Endothelial cell (in vitro differentiated cells): ENCODE results near the gene TRPM1. TPM values are rescaled to one million over a fixed set of nuclear protein-coding genes. Genes with fewer than 3 reads are reported as not detected.

Experiments
- DNase-seq: peaks from one replicate; pipeline ENCODE4 v3.0.0; 2021; ENCODE audit warnings: low spot score
- H3K27ac Mint-ChIP-seq: one replicate; pipeline ENCODE4 v1.8.0; 2021; ENCODE audit warnings: mixed read lengths, inconsistent platforms; ENCODE audit not compliant: unreplicated experiment
- H3K27me3 Mint-ChIP-seq: one replicate; pipeline ENCODE4 v1.8.0; 2021; ENCODE audit warnings: mild to moderate bottlenecking, moderate library complexity, mixed read lengths, inconsistent platforms; ENCODE audit not compliant: unreplicated experiment
- H3K36me3 Mint-ChIP-seq: one replicate; pipeline ENCODE4 v1.8.0; 2021; ENCODE audit warnings: mild to moderate bottlenecking, low read depth, mixed read lengths, inconsistent platforms; ENCODE audit not compliant: unreplicated experiment
- H3K4me1 Mint-ChIP-seq: one replicate; pipeline ENCODE4 v1.8.0; 2021; ENCODE audit warnings: mild to moderate bottlenecking, mixed read lengths, inconsistent platforms; ENCODE audit not compliant: unreplicated experiment
- H3K4me3 Mint-ChIP-seq: one replicate; pipeline ENCODE4 v1.8.0; 2021; ENCODE audit warnings: mild to moderate bottlenecking, mixed read lengths, inconsistent platforms; ENCODE audit not compliant: unreplicated experiment
- H3K9me3 Mint-ChIP-seq: one replicate; pipeline ENCODE4 v1.8.0; 2021; ENCODE audit warnings: mixed read lengths, inconsistent platforms; ENCODE audit not compliant: unreplicated experiment
- total RNA-seq: library from RNA; stranded (reverse); fragmentation: NEBNext Ultra II Directional; extraction: Animal tissue kit (Norgen Biotek cat#: 25700); gene quantifications from one replicate; pipeline ENCODE4 v1.2.1, GENCODE V29; 2021; ENCODE audit not compliant: unreplicated experiment
- TF ChIP-seq, protein P1 (sequence below): fragments of 200-600 bp; sonication (generic); IDR thresholded peaks from one replicate; pipeline ENCODE4 v1.5.0; 2021; ENCODE audit warnings: antibody characterized with exemption; ENCODE audit not compliant: unreplicated experiment

TRPM1 gene
- total RNA-seq, 1 donor from 2014 or later: not detected

DNA sequence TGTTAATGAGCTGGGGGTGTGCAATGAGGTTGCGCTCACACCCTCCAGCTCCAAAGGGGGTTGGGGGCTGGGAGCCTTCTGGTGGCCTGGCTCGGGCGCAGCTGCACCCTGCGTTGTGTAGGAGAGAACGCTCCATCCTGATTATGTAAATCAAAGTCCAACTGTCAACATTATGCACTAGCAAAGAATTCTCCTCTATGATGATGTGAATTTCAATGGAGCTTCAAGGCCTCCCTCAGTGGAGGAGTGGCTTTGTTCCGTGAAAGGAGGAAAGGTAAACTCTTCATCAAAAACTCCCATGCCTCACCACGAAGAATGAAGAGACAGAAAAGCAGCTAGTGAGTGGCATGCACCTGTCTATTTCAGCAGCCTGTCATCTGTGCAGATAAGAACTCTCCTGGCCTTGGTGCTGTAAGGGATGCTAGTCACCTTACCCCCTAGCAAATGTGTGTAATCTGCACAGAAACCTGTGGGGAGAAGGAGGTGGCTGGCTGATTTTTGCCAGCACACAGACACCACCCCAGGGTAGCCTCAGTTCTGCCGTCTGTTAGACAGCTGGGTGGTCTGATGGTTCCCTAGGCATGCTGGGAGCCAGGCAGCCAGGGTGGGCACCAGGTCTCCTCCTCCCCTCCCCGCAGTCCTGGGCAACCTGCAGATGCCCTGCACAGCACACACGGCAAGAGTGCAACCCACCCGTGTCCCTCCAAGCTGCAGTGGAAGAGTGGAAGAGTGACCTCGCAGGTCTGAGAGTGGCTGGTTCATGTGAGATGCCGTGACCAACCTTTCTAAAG, 47.0 kb upstream of the TRPM1 start:
- TF ChIP-seq, protein P1, sequence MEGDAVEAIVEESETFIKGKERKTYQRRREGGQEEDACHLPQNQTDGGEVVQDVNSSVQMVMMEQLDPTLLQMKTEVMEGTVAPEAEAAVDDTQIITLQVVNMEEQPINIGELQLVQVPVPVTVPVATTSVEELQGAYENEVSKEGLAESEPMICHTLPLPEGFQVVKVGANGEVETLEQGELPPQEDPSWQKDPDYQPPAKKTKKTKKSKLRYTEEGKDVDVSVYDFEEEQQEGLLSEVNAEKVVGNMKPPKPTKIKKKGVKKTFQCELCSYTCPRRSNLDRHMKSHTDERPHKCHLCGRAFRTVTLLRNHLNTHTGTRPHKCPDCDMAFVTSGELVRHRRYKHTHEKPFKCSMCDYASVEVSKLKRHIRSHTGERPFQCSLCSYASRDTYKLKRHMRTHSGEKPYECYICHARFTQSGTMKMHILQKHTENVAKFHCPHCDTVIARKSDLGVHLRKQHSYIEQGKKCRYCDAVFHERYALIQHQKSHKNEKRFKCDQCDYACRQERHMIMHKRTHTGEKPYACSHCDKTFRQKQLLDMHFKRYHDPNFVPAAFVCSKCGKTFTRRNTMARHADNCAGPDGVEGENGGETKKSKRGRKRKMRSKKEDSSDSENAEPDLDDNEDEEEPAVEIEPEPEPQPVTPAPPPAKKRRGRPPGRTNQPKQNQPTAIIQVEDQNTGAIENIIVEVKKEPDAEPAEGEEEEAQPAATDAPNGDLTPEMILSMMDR: no peak
- Mint-ChIP-seq H3K27ac (no peak overlapping the region), H3K4me3 (no peak overlapping the region), H3K36me3 (no peaks in the 10 kb centered on the region), H3K4me1 (no peaks in the 10 kb centered on the region), H3K9me3 (no peaks in the 10 kb centered on the region), H3K27me3 (peaks cover 4% of the 10 kb centered on the region)
- no peak for DNase-seq

DNA sequence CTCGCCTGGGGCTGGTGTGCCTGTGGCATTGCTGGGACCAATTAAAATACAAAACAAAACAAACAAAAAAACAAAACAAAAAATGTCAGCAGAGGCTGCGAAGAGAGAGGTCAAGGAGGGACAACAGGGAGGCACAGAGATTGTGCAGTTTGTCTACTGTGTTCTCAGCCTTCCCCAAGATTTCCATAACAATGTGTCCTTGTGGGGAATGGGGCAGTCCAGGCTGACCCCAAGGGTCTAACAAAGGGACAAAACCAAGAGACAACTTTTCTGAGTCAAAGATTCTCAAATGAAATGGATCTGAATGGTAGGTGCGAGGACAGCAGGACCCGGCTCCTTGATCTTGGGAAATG, 46.4 kb upstream of the TRPM1 start:
- no peak overlapping the region for H3K4me3 Mint-ChIP-seq
- H3K4me1 Mint-ChIP-seq: no peaks in the 10 kb centered on the region
- no peaks in the 10 kb centered on the region for H3K36me3 Mint-ChIP-seq
- no peak overlapping the region for H3K27ac Mint-ChIP-seq
- peaks cover 5% of the 10 kb centered on the region for H3K27me3 Mint-ChIP-seq
- DNase-seq: no peak
- H3K9me3 Mint-ChIP-seq: no peaks in the 10 kb centered on the region
- TF ChIP-seq, protein P1: no peak

DNA sequence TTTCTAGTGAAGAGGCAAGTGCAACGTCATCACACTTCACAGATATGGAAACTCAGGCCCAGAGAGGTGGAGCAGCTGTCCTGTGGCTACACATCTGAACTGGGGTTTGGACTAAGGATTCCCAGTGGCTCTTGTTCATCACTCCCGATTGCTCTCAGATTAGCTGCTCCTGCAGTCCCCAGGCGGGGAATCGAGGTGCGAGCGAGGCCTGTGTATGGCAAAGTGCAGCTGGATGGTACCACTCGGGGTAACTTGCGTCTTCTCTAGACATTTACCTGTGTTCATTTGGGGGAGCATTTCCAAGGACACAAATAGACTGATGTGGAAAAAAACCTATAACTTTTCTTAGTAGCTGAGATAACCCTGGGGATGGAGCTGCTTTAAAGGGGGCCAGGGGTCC, 45.9 kb upstream of the TRPM1 start:
- H3K4me3 Mint-ChIP-seq: no peak overlapping the region

DNA sequence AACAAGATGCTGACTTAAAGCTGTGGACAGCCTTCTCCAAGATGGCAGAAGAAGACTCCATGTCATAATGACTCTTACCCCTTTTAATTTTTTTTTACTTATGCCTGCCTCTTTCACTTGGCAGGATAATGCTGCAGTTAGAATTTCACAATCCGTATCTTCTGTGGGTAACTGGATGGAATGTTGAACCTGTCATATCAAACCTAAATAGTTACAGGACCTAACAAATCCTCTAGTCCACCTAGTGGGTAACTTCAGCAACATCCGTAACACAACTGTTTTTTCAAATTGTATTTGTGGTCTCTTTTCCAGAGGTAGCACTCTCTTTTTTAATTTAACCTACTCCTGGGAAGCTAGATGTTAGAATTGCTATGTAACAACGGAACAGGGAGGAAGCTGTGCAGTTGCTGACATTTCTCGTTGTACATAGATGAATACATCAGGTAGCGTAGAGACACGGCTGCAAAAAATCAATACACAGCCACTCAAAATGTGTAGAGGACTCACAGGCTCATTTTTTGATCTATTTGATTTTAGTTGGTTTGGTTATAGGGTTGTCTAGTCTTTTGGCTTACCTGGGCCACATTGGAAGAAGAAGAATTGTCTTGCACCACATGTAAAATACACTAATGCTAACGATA, 43.9 kb upstream of the TRPM1 start:
- H3K4me1 Mint-ChIP-seq: no peaks in the 10 kb centered on the region
- TF ChIP-seq, protein P1: no peak
- peaks cover 1% of the 10 kb centered on the region for H3K27me3 Mint-ChIP-seq
- H3K27ac Mint-ChIP-seq: no peak overlapping the region
- H3K36me3 Mint-ChIP-seq: no peaks in the 10 kb centered on the region
- no peak for DNase-seq
- H3K9me3 Mint-ChIP-seq: no peaks in the 10 kb centered on the region
- H3K4me3 Mint-ChIP-seq: no peak overlapping the region

More for the DNA sequence above, 45.9 kb upstream of the TRPM1 start:
- H3K27ac Mint-ChIP-seq: no peak overlapping the region
- no peaks in the 10 kb centered on the region for H3K9me3 Mint-ChIP-seq
- peaks cover 5% of the 10 kb centered on the region for H3K27me3 Mint-ChIP-seq
- no peak for DNase-seq
- no peaks in the 10 kb centered on the region for H3K4me1 Mint-ChIP-seq
- H3K36me3 Mint-ChIP-seq: no peaks in the 10 kb centered on the region
- TF ChIP-seq, protein P1: no peak

DNA sequence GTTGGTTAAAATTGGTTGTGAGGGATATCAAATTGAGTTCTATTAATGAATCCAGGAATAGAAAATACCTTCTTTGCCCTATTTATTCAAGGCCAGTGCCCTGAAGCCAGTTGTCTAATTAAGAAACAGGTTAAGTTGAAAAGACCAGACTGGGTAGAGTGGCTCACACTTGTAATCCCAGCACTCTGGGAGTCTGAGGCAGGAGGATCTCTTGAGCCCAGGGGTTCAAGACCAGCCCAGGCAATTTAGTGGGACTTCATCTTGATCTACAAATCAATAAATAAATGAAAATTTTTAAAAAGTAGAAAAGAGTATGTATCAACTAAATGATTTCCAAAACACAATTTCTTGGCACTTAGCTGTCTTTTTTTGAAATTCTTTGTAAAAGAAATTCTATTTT, 40.3 kb upstream of the TRPM1 start:
- Mint-ChIP-seq H3K36me3 (no peaks in the 10 kb centered on the region), H3K4me3 (no peak overlapping the region), H3K9me3 (no peaks in the 10 kb centered on the region), H3K27me3 (peaks cover 1% of the 10 kb centered on the region), H3K27ac (no peak overlapping the region), H3K4me1 (no peaks in the 10 kb centered on the region)
- no peak for DNase-seq
- TF ChIP-seq, protein P1: no peak
